H1 (cell line): ENCODE data around the gene ATP5PB. TPM values are rescaled to one million over a fixed set of nuclear protein-coding genes. Genes with fewer than 3 reads are reported as not detected.

Source experiments
- CTCF ChIA-PET: fragments of 300-600 bp; sonication (Branson Sonifier 250); formaldehyde crosslinking; loops from one replicate; lab custom pipeline; 2021; ENCODE audit not compliant: partially characterized antibody; lab: Charles Lee
- POLR2A ChIA-PET: fragments of 300-600 bp; sonication (Branson Sonifier 250); formaldehyde crosslinking; loops from one replicate; lab custom pipeline; 2021; ENCODE audit warnings: inconsistent platforms; ENCODE audit not compliant: partially characterized antibody; lab: Charles Lee
- DNase-seq, 2 experiments: peaks; one replicate each; pipeline versions ENCODE4 v3.0.0 to v3.0.0-alpha.2; 2010 to 2022; ENCODE audit warnings: low spot score in 2 of 2, low read depth in 1 of 2, mixed read lengths in 1 of 2
- FAIRE-seq: peaks from 2 replicates; lab custom pipeline; 2011; peaks lifted over from hg19 to GRCh38; lab: Jason Lieb, UNC
- H2AFZ ChIP-seq: 2 replicates; pipeline ENCODE4 v1.8.1; 2012; ENCODE audit warnings: low read length, inconsistent platforms
- H2AK5ac ChIP-seq: 2 replicates; pipeline ENCODE4 v1.6.1; 2013; ENCODE audit warnings: low read depth, low read length
- H2BK120ac ChIP-seq: replicated peaks from 2 replicates; pipeline ENCODE3; 2013; ENCODE audit warnings: low read depth, low read length, inconsistent platforms
- H2BK12ac ChIP-seq: 2 replicates; pipeline ENCODE4 v1.6.1; 2013; ENCODE audit warnings: low read depth, low read length
- H2BK15ac ChIP-seq: 2 replicates; pipeline ENCODE4 v1.6.1; 2013; ENCODE audit warnings: low read length
- H2BK20ac ChIP-seq: 2 replicates; pipeline ENCODE4 v1.6.1; 2013; ENCODE audit warnings: low read length
- H2BK5ac ChIP-seq: 2 replicates; pipeline ENCODE4 v1.6.1; 2013; ENCODE audit warnings: low read depth, low read length
- H3K14ac ChIP-seq: 2 replicates; pipeline ENCODE4 v1.6.1; 2013; ENCODE audit warnings: inconsistent platforms; ENCODE audit not compliant: insufficient read length
- H3K18ac ChIP-seq: 2 replicates; pipeline ENCODE4 v1.6.1; 2013; ENCODE audit warnings: low read length; ENCODE audit errors: extremely low read depth
- H3K23ac ChIP-seq: 2 replicates; pipeline ENCODE4 v1.6.1; 2013; ENCODE audit warnings: inconsistent platforms; ENCODE audit not compliant: insufficient read length
- H3K23me2 ChIP-seq: 2 replicates; pipeline ENCODE4 v1.6.1; 2013; ENCODE audit warnings: low read depth, low read length
- H3K27ac ChIP-seq: 2 replicates; pipeline ENCODE4 v1.6.1; 2011; ENCODE audit warnings: low read depth, low read length, inconsistent platforms
- H3K27me3 ChIP-seq, 4 experiments: replicated peaks in 1 of 4; 1 replicate in 1 of 4; 2 replicates in 3 of 4; pipeline versions ENCODE4 v1.6.1 to v1.8.1; 2011 to 2013; ENCODE audit warnings: low read length in 3 of 4, mild to moderate bottlenecking in 3 of 4, inconsistent platforms in 2 of 4, mixed read lengths in 2 of 4, moderate library complexity in 1 of 4; ENCODE audit not compliant: control insufficient read depth in 3 of 4, insufficient read depth in 3 of 4; ENCODE audit errors: extremely low read depth in 1 of 4
- H3K36me3 ChIP-seq, 4 experiments: 2 replicates each; pipeline versions ENCODE4 v1.6.1 to v1.8.1; 2011 to 2013; ENCODE audit warnings: mild to moderate bottlenecking in 4 of 4, low read length in 3 of 4, moderate library complexity in 2 of 4, control low read depth in 1 of 4, inconsistent platforms in 1 of 4; ENCODE audit not compliant: insufficient read depth in 4 of 4, control insufficient read depth in 2 of 4
- H3K4ac ChIP-seq: replicated peaks from 2 replicates; pipeline ENCODE3; 2013; ENCODE audit warnings: low read length, low read depth, mixed read lengths, inconsistent platforms; ENCODE audit not compliant: insufficient read length
- H3K4me1 ChIP-seq, 4 experiments: replicated peaks in 1 of 4; 1 replicate in 1 of 4; 2 replicates in 3 of 4; pipeline versions ENCODE4 v1.6.1 to v1.8.1; 2011 to 2013; ENCODE audit warnings: low read length in 3 of 4, inconsistent platforms in 2 of 4, mixed read lengths in 1 of 4; ENCODE audit not compliant: insufficient read depth in 4 of 4, control insufficient read depth in 3 of 4
- H3K4me2 ChIP-seq, 2 experiments: 2 replicates each; pipeline versions ENCODE4 v1.6.1 to v1.8.1; 2011 to 2013; ENCODE audit warnings: low read depth in 2 of 2, low read length in 2 of 2, control low read depth in 1 of 2, inconsistent platforms in 1 of 2, mild to moderate bottlenecking in 1 of 2; ENCODE audit not compliant: insufficient read depth in 1 of 2
- H3K4me3 ChIP-seq, 4 experiments: fragments of 200-600, 300-600 bp in 1 of 4; sonication (generic), shearing (Covaris generic), sonication (Bioruptor Twin) in 1 of 4; 2 replicates each; pipeline versions ENCODE4 v1.5.1 to v1.8.1; 2011 to 2016; ENCODE audit warnings: low read length in 4 of 4, low read depth in 3 of 4, control low read depth in 2 of 4, inconsistent platforms in 2 of 4, mild to moderate bottlenecking in 2 of 4, mixed read lengths in 1 of 4, moderate library complexity in 1 of 4; ENCODE audit not compliant: insufficient read depth in 2 of 4; ENCODE audit errors: extremely low read depth in 1 of 4
- H3K56ac ChIP-seq: replicated peaks from 2 replicates; pipeline ENCODE3; 2013; ENCODE audit warnings: low read depth, mild to moderate bottlenecking, mixed read lengths, low read length, inconsistent platforms; ENCODE audit not compliant: insufficient read length
- H3K79me1 ChIP-seq: 2 replicates; pipeline ENCODE4 v1.6.1; 2013; ENCODE audit warnings: low read depth, low read length, control low read depth
- H3K79me2 ChIP-seq, 2 experiments: 2 replicates each; pipeline versions ENCODE4 v1.6.1 to v1.8.1; 2012 to 2013; ENCODE audit warnings: low read length in 2 of 2, mild to moderate bottlenecking in 2 of 2, inconsistent platforms in 1 of 2; ENCODE audit not compliant: insufficient read depth in 2 of 2, control insufficient read depth in 1 of 2
- H3K9ac ChIP-seq, 4 experiments: replicated peaks in 1 of 4; 1 replicate in 1 of 4; 2 replicates in 3 of 4; pipeline versions ENCODE4 v1.6.1 to v1.8.1; 2011 to 2013; ENCODE audit warnings: low read depth in 3 of 4, low read length in 3 of 4, control low read depth in 2 of 4, mild to moderate bottlenecking in 2 of 4, moderate library complexity in 2 of 4, inconsistent platforms in 1 of 4; ENCODE audit errors: extremely low read depth in 1 of 4
- H3K9me3 ChIP-seq, 2 experiments: 2 replicates each; pipeline versions ENCODE4 v1.6.1 to v1.8.1; 2012 to 2013; ENCODE audit warnings: mild to moderate bottlenecking in 2 of 2, moderate library complexity in 2 of 2, control low read depth in 1 of 2, inconsistent platforms in 1 of 2, low read depth in 1 of 2, low read length in 1 of 2, mixed read lengths in 1 of 2; ENCODE audit not compliant: insufficient read depth in 2 of 2
- H4K20me1 ChIP-seq, 2 experiments: replicated peaks in 1 of 2; 2 replicates each; pipeline versions ENCODE3 to v1.8.1; 2011 to 2013; ENCODE audit warnings: inconsistent platforms in 2 of 2, low read length in 2 of 2, mild to moderate bottlenecking in 1 of 2; ENCODE audit not compliant: insufficient read depth in 2 of 2, control insufficient read depth in 1 of 2
- H4K5ac ChIP-seq: 2 replicates; pipeline ENCODE4 v1.6.1; 2013; ENCODE audit warnings: low read length, low read depth, mixed read lengths, inconsistent platforms; ENCODE audit not compliant: insufficient read length
- H4K8ac ChIP-seq: 2 replicates; pipeline ENCODE4 v1.8.0; 2013; ENCODE audit warnings: mild to moderate bottlenecking, moderate library complexity, low read length, inconsistent platforms; ENCODE audit not compliant: insufficient read depth; ENCODE audit errors: extremely low read depth
- H4K91ac ChIP-seq: replicated peaks from 2 replicates; pipeline ENCODE3; 2013; ENCODE audit warnings: low read length, mixed read lengths, inconsistent platforms; ENCODE audit not compliant: insufficient read length
- CHD1 ChIP-seq: IDR thresholded peaks from 2 replicates; pipeline ENCODE4 v1.6.1; 2012; ENCODE audit warnings: low read depth, low read length, improper control_type of control experiment
- CTBP2 ChIP-seq: IDR thresholded peaks from 2 replicates; pipeline ENCODE4 v1.7.0; 2011; ENCODE audit warnings: borderline replicate concordance, mild to moderate bottlenecking, moderate library complexity, mixed read lengths, low read length; ENCODE audit not compliant: insufficient read depth, insufficient read length
- EGR1 ChIP-seq: IDR thresholded peaks from 2 replicates; pipeline ENCODE4 v1.6.1; 2011; ENCODE audit warnings: low read depth, low read length, borderline replicate concordance
- FOSL1 ChIP-seq: IDR thresholded peaks from 2 replicates; pipeline ENCODE4 v1.6.1; 2011; ENCODE audit warnings: mild to moderate bottlenecking, low read depth, low read length, moderate library complexity; ENCODE audit not compliant: insufficient read depth
- JUND ChIP-seq: IDR thresholded peaks from 2 replicates; pipeline ENCODE4 v1.6.1; 2011; ENCODE audit warnings: mild to moderate bottlenecking, improper control_type of control experiment, low read length
- POLR2A ChIP-seq, 2 experiments: IDR thresholded peaks; 1 replicate in 1 of 2; 2 replicates in 1 of 2; pipeline ENCODE4 v1.6.1; 2011; ENCODE audit warnings: low read depth in 2 of 2, low read length in 2 of 2, mild to moderate bottlenecking in 2 of 2; ENCODE audit errors: control extremely low read depth in 1 of 2
- POLR2AphosphoS5 ChIP-seq: IDR thresholded peaks from 2 replicates; pipeline ENCODE4 v1.6.1; 2011; ENCODE audit warnings: low read depth, low read length
- SAP30 ChIP-seq: fragments of 300-600 bp; sonication (generic); IDR thresholded peaks from 2 replicates; pipeline ENCODE4 v1.7.1; 2012; ENCODE audit warnings: low read length, moderate library complexity, mild to moderate bottlenecking, inconsistent platforms; ENCODE audit not compliant: insufficient read depth, insufficient replicate concordance
- SIN3A ChIP-seq, 2 experiments: IDR thresholded peaks in 1 of 2; conservative IDR thresholded peaks in 1 of 2; 2 replicates each; pipeline ENCODE4 v1.6.1; 2011 to 2012; ENCODE audit warnings: low read length in 2 of 2, improper control_type of control experiment in 1 of 2, low read depth in 1 of 2, mild to moderate bottlenecking in 1 of 2
- TBP ChIP-seq: IDR thresholded peaks from 2 replicates; pipeline ENCODE4 v1.6.1; 2011; ENCODE audit warnings: low read depth, low read length, improper control_type of control experiment
- YY1 ChIP-seq: IDR thresholded peaks from 2 replicates; pipeline ENCODE4 v1.6.1; 2011; ENCODE audit warnings: low read depth, mild to moderate bottlenecking, low read length
- WGBS, 2 experiments: shearing (Covaris generic) in 1 of 2; methylation state at CpG; one replicate each; pipeline versions ENCODE4 v1.1.6 to v1.1.7; 2013 to 2015; ENCODE audit warnings: low lambda C conversion rate in 2 of 2, mixed read lengths in 2 of 2, inconsistent platforms in 1 of 2, low coverage in 1 of 2, missing lambda C conversion rate in 1 of 2; ENCODE audit not compliant: insufficient replicate concordance in 2 of 2, insufficient coverage in 1 of 2, insufficient read length in 1 of 2; ENCODE audit errors: extremely low coverage in 1 of 2, missing lambda C conversion rate in 1 of 2; 5-methylcytosine and 5-hydroxymethylcytosine counted together
- polyA plus RNA-seq, 7 experiments: library from polyadenylated mRNA; depleted of rRNA in 3 of 7; stranded (reverse) in 5 of 7; unstranded in 2 of 7; fragments of >200 nt in 5 of 7; fragments of 200-250 nt in 2 of 7; gene quantifications; 1 replicate in 5 of 7; 2 replicates in 1 of 7; 4 replicates in 1 of 7; pipeline versions ENCODE4 v1.2.1 to v1.2.3, GENCODE V29; 2011 to 2013; ENCODE audit warnings: missing spikeins in 2 of 7, mixed read lengths in 2 of 7
- total RNA-seq: library from RNA; stranded (reverse); fragmentation: NEBNext Ultra II Directional; extraction: Animal tissue kit (Norgen Biotek cat#: 25700); gene quantifications from 2 replicates; pipeline ENCODE4 v1.2.1, GENCODE V29; 2021
- TF ChIP-seq, protein P1 (sequence below): IDR thresholded peaks from 2 replicates; pipeline ENCODE4 v1.6.1; 2012; ENCODE audit warnings: low read length, inconsistent platforms

The ATP5PB gene
- total and polyA plus RNA-seq, 2 of the 8 experiments (the other 6 are each of a cell fraction or from before 2014, with no cell fraction given): 232 to 262 TPM

DNA sequence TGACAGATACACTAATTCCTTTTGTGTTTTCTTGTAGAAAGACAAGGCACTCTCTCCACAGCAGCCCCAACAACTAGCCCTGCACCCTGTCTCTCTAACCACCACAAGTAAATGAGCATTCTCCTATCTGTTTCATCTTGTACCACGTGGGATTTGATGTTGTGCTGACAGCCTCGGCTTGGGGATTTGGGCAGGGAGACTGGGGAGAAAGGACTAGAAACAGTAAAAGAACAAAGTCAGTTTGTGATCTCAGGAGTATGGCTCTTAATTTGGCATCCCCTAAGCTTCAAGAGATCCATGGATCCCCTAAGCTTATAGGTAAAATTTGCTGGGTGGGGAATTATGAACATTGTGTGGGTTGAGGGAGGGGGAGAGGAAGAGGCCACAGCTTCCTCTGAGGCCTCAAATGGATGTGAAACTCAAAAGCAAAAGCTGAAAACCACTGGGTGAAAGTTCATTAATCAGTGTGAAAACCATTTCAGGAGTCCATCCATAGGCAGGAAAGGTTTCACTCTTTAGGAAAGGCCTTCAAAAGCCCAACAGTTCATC lies 27.6 kb downstream of the ATP5PB start:
- no peak overlapping the region for H3K27ac ChIP-seq
- H3K23ac ChIP-seq: no peak overlapping the region
- H3K23me2 ChIP-seq: no peaks in the 10 kb centered on the region
- no peak overlapping the region for H4K91ac ChIP-seq
- H3K79me2 ChIP-seq: no peaks in the 10 kb centered on the region
- no peaks in the 10 kb centered on the region for H3K9me3 ChIP-seq
- H3K14ac ChIP-seq: no peak overlapping the region
- H2BK20ac ChIP-seq: no peak overlapping the region
- H3K56ac ChIP-seq: no peak overlapping the region
- no peak overlapping the region for H2AK5ac ChIP-seq
- H3K4me2 ChIP-seq: no peak overlapping the region
- H2BK5ac ChIP-seq: no peak overlapping the region
- WGBS, 2 experiments: 96% methylated on average over 2 of the region's 2 CpGs; no CpG with 5 or more reads in 1 of the 2 experiments
- H2BK12ac ChIP-seq: no peak overlapping the region
- POLR2A ChIA-PET: interaction anchor here (1.2 kb wide), 1 partner anchor 14 kb away, joined by 3 read pairs; no protein-coding TSS in a partner anchor
- H3K27me3 ChIP-seq: no peaks in the 10 kb centered on the region
- no peaks in the 10 kb centered on the region for H3K4me1 ChIP-seq
- H4K5ac ChIP-seq: no peak overlapping the region
- no peaks in the 10 kb centered on the region for H3K79me1 ChIP-seq
- H3K36me3 ChIP-seq: no peaks in the 10 kb centered on the region
- FAIRE-seq (no peak), DNase-seq (no peak)
- H2BK120ac ChIP-seq: no peak overlapping the region
- H3K4ac ChIP-seq: no peak overlapping the region
- CTCF ChIA-PET: interaction anchor here (1.2 to 1.9 kb wide), 6 partner anchors 9 to 270 kb away, joined by 3 to 6 read pairs (median 3); no protein-coding TSS in a partner anchor
- H2AFZ ChIP-seq: no peak overlapping the region
- no peaks in the 10 kb centered on the region for H4K20me1 ChIP-seq
- H2BK15ac ChIP-seq: no peak overlapping the region
- no peak overlapping the region for H4K8ac ChIP-seq
- H3K18ac ChIP-seq: no peak overlapping the region
- no peak overlapping the region for H3K9ac ChIP-seq
- H3K4me3 ChIP-seq: no peak overlapping the region
- TF ChIP-seq FOSL1 (no peak), EGR1 (no peak), POLR2AphosphoS5 (no peak), YY1 (no peak), SIN3A (conservative IDR thresholded peaks at IDR 0.05 in 1 of 2, IDR thresholded peaks at IDR 0.05 in 1 of 2; ENCODE audit: low read depth in 1 of 2, low read length in 2 of 2) (no peak), CHD1 (no peak), JUND (no peak), SAP30 (no peak), TBP (no peak), CTBP2 (no peak), POLR2A (IDR thresholded peaks at IDR 0.05; ENCODE audit: control extremely low read depth in 1 of 2, low read depth in 2 of 2, low read length in 2 of 2) (no peak)
- TF ChIP-seq, protein P1, sequence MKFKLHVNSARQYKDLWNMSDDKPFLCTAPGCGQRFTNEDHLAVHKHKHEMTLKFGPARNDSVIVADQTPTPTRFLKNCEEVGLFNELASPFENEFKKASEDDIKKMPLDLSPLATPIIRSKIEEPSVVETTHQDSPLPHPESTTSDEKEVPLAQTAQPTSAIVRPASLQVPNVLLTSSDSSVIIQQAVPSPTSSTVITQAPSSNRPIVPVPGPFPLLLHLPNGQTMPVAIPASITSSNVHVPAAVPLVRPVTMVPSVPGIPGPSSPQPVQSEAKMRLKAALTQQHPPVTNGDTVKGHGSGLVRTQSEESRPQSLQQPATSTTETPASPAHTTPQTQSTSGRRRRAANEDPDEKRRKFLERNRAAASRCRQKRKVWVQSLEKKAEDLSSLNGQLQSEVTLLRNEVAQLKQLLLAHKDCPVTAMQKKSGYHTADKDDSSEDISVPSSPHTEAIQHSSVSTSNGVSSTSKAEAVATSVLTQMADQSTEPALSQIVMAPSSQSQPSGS: no peak
